G401.6 (cell line): ENCODE results near the gene SRD5A3.
"Not testable (repeated sequence)": the region's sequence is repeated elsewhere in the genome, so short reads cannot be mapped to it uniquely, and the experiment has no call there.

Source experiments
- FAIRE-seq: peaks from 2 replicates; lab custom pipeline; 2012; peaks lifted over from hg19 to GRCh38; lab: Jason Lieb, UNC

The SRD5A3 gene

GRCh38 chr4:55346851-55347255 is 811 bp downstream of the SRD5A3 start:
- FAIRE-seq: no peak

GRCh38 chr4:55347610-55348228 is 1.7 kb downstream of the SRD5A3 start:
- no peak for FAIRE-seq

GRCh38 chr4:55348466-55348865 is 2.4 kb downstream of the SRD5A3 start:
- FAIRE-seq: no peak

GRCh38 chr4:55350870-55351269 is 4.8 kb downstream of the SRD5A3 start:
- not testable (repeated sequence) for FAIRE-seq

GRCh38 chr4:55351824-55352223 is 5.8 kb downstream of the SRD5A3 start:
- FAIRE-seq: no peak

- no peak for FAIRE-seq
Measured at GRCh38 chr4:55352726-55353125, 6.7 kb downstream of the SRD5A3 start.

GRCh38 chr4:55353228-55353747 is 7.2 kb downstream of the SRD5A3 start:
- FAIRE-seq: not testable (repeated sequence)

GRCh38 chr4:55354648-55355047 is 8.6 kb downstream of the SRD5A3 start:
- FAIRE-seq: no peak

GRCh38 chr4:55355555-55355954 is 9.5 kb downstream of the SRD5A3 start:
- FAIRE-seq: no peak

GRCh38 chr4:55356991-55357461 is 11.0 kb downstream of the SRD5A3 start:
- no peak for FAIRE-seq

GRCh38 chr4:55358246-55358645 is 12.2 kb downstream of the SRD5A3 start:
- FAIRE-seq: no peak

- FAIRE-seq: no peak
Measured at GRCh38 chr4:55358668-55359067, 12.6 kb downstream of the SRD5A3 start.

- no peak for FAIRE-seq
Measured at GRCh38 chr4:55359397-55359916, 13.4 kb downstream of the SRD5A3 start.

GRCh38 chr4:55362938-55363337 is 16.9 kb downstream of the SRD5A3 start:
- not testable (repeated sequence) for FAIRE-seq

- FAIRE-seq: no peak
Measured at GRCh38 chr4:55363691-55364351, 17.8 kb downstream of the SRD5A3 start.

GRCh38 chr4:55364691-55365344 is 18.8 kb downstream of the SRD5A3 start:
- FAIRE-seq: no peak

GRCh38 chr4:55365345-55365728 is 19.3 kb downstream of the SRD5A3 start:
- no peak for FAIRE-seq

- FAIRE-seq: no peak
Measured at GRCh38 chr4:55366621-55367020, 20.6 kb downstream of the SRD5A3 start.

GRCh38 chr4:55367084-55367722 is 21.2 kb downstream of the SRD5A3 start:
- no peak for FAIRE-seq

GRCh38 chr4:55369968-55370367 is 23.9 kb downstream of the SRD5A3 start:
- no peak for FAIRE-seq

- FAIRE-seq: no peak
Measured at GRCh38 chr4:55372259-55372658, 26.2 kb downstream of the SRD5A3 start.

GRCh38 chr4:55373461-55373860 is 27.4 kb downstream of the SRD5A3 start:
- FAIRE-seq: no peak

GRCh38 chr4:55376698-55377097 is 30.7 kb downstream of the SRD5A3 start:
- FAIRE-seq: no peak
